Prostate gland (tissue), 2 donors: ENCODE measurements around the gene RDH14.

Source experiments
- CTCF ChIP-seq, 4 experiments: fragments of 200-600 bp in 2 of 4; fragments of 450-650 bp in 2 of 4; sonication (generic) in 2 of 4; IDR thresholded peaks; 1 replicate in 3 of 4; 2 replicates in 1 of 4; pipeline ENCODE4 v1.5.1; 2016 to 2019; ENCODE audit warnings: antibody characterized with exemption in 4 of 4, mild to moderate bottlenecking in 2 of 4, moderate library complexity in 2 of 4
- POLR2A ChIP-seq: fragments of 450-650 bp; IDR thresholded peaks from one replicate; pipeline ENCODE4 v1.6.1; 2016; ENCODE audit warnings: antibody characterized with exemption, mild to moderate bottlenecking

- TF ChIP-seq CTCF (IDR thresholded peaks at IDR 0.05) (no peak), POLR2A (no peak)
These were observed 5.8 kb upstream of the RDH14 start for GRCh38 chr2:18566145-18566769.
